Right atrium auricular region (tissue), 2 donors: Measurements from ENCODE around the gene CDH13. TPM values are rescaled to one million over a fixed set of nuclear protein-coding genes. Genes with fewer than 3 reads are reported as not detected.

Experiments
- DNase-seq: peaks from one replicate; pipeline ENCODE4 v3.0.0-alpha.2; 2019; ENCODE audit warnings: low spot score
- H3K27ac ChIP-seq, 2 donors: fragments of 200-600 bp; sonication (generic); 1 replicate in 1 of 2; 2 replicates in 1 of 2; pipeline ENCODE4 v1.5.1; 2016 to 2019
- H3K27me3 ChIP-seq, 2 donors: fragments of 200-600 bp; sonication (generic); one replicate each; pipeline versions ENCODE4 v1.5.1 to v1.6.0; 2017 to 2019
- H3K36me3 ChIP-seq: fragments of 200-600 bp; sonication (generic); one replicate; pipeline ENCODE4 v1.5.1; 2016
- H3K4me1 ChIP-seq, 2 donors: fragments of 200-600 bp; sonication (generic); one replicate each; pipeline versions ENCODE4 v1.5.1 to v1.6.0; 2017 to 2019
- H3K4me3 ChIP-seq, 2 donors: fragments of 200-600 bp; sonication (generic); 1 replicate in 1 of 2; 2 replicates in 1 of 2; pipeline ENCODE4 v1.5.1; 2017 to 2019; ENCODE audit warnings: mild to moderate bottlenecking in 1 of 2, moderate library complexity in 1 of 2
- H3K9me3 ChIP-seq, 2 donors: fragments of 200-600 bp; sonication (generic); one replicate each; pipeline ENCODE4 v1.5.1; 2019
- CTCF ChIP-seq, 2 donors: fragments of 200-600 bp; sonication (generic); IDR thresholded peaks; one replicate each; pipeline ENCODE4 v1.5.1; 2019; ENCODE audit warnings: antibody characterized with exemption in 2 of 2
- total RNA-seq, 2 donors: library from RNA; depleted of rRNA; stranded (reverse); fragments of >200 nt; gene quantifications; one replicate each; pipeline ENCODE4 v1.1.0, GENCODE V29; 2016

CDH13 gene
- total RNA-seq, 2 donors from 2014 or later = 75.4 to 85.9 TPM

- no peak overlapping the region for H3K27ac ChIP-seq
- no peaks in the 10 kb centered on the region for H3K36me3 ChIP-seq
- H3K4me1 ChIP-seq = peaks cover 0 to 13% of the 10 kb centered on the region in 2 donors
- no peaks in the 10 kb centered on the region for H3K9me3 ChIP-seq
- DNase-seq = no peak
- TF ChIP-seq CTCF (IDR thresholded peaks at IDR 0.05) = no peak
- no peak overlapping the region for H3K4me3 ChIP-seq
- H3K27me3 ChIP-seq = no peaks in the 10 kb centered on the region
Measured at GRCh38 chr16:82682767-82683166, 56.0 kb downstream of the CDH13 start.

GRCh38 chr16:82684256-82684655, 57.5 kb downstream of the CDH13 start:
- Histone ChIP-seq H3K27ac (no peak overlapping the region), H3K4me1 (peaks cover 0 to 13% of the 10 kb centered on the region in 2 donors), H3K4me3 (no peak overlapping the region), H3K36me3 (no peaks in the 10 kb centered on the region), H3K9me3 (no peaks in the 10 kb centered on the region), H3K27me3 (no peaks in the 10 kb centered on the region)
- DNase-seq = no peak
- TF ChIP-seq CTCF (IDR thresholded peaks at IDR 0.05) = no peak

GRCh38 chr16:82685526-82685925, 58.8 kb downstream of the CDH13 start:
- H3K9me3 ChIP-seq = no peaks in the 10 kb centered on the region
- peaks cover 0 to 13% of the 10 kb centered on the region in 2 donors for H3K4me1 ChIP-seq
- TF ChIP-seq CTCF (IDR thresholded peaks at IDR 0.05) = no peak
- no peak overlapping the region for H3K27ac ChIP-seq
- H3K36me3 ChIP-seq = no peaks in the 10 kb centered on the region
- no peaks in the 10 kb centered on the region for H3K27me3 ChIP-seq
- DNase-seq = no peak
- no peak overlapping the region for H3K4me3 ChIP-seq

- no peak overlapping the region for H3K4me3 ChIP-seq
- H3K27ac ChIP-seq = no peak overlapping the region
- no peak for DNase-seq
- TF ChIP-seq CTCF (IDR thresholded peaks at IDR 0.05) = no peak
- H3K9me3 ChIP-seq = no peaks in the 10 kb centered on the region
- no peaks in the 10 kb centered on the region for H3K36me3 ChIP-seq
- no peaks in the 10 kb centered on the region for H3K27me3 ChIP-seq
- H3K4me1 ChIP-seq = peaks cover 3 to 14% of the 10 kb centered on the region in 2 donors
Measured at GRCh38 chr16:82694239-82694874, 67.6 kb downstream of the CDH13 start.

- DNase-seq = no peak
- no peak overlapping the region for H3K27ac ChIP-seq
- peaks cover 3 to 29% of the 10 kb centered on the region in 2 donors for H3K4me1 ChIP-seq
- H3K9me3 ChIP-seq = no peaks in the 10 kb centered on the region
- H3K4me3 ChIP-seq = no peak overlapping the region
- no peaks in the 10 kb centered on the region for H3K27me3 ChIP-seq
- H3K36me3 ChIP-seq = no peaks in the 10 kb centered on the region
- TF ChIP-seq CTCF (IDR thresholded peaks at IDR 0.05) = no peak
Measured at GRCh38 chr16:82695806-82696205, 69.0 kb downstream of the CDH13 start.

GRCh38 chr16:82699260-82699659, 72.5 kb downstream of the CDH13 start:
- peak overlapping the region; percentile 75 to 87 for H3K27ac ChIP-seq
- no peaks in the 10 kb centered on the region for H3K27me3 ChIP-seq
- no peak for DNase-seq
- no peak for TF ChIP-seq CTCF (IDR thresholded peaks at IDR 0.05)
- H3K4me3 ChIP-seq = no peak overlapping the region
- no peaks in the 10 kb centered on the region for H3K9me3 ChIP-seq
- H3K36me3 ChIP-seq = no peaks in the 10 kb centered on the region
- peaks cover 3 to 53% of the 10 kb centered on the region in 2 donors for H3K4me1 ChIP-seq
